ENCODE results near the gene FAM184B.

DNA sequence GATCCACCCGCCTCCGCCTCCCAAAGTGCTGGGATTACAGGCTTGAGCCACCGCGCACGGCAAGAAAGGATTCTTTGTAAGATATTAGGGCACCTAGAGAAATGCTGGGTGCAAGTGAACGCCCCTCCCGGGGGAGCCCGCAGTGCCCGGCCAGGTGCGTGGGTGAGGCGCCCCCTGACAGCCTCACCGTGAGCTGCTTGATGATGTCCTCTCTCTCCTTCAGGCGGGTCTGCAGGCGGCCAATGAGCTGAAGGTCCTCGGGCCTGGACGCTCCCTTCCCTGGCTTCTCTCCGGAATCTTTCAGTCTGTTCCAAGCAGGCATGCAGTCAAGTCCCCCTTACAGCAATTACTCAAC is 145.1 kb downstream of the FAM184B start:
- TF ChIP-seq, protein P1, sequence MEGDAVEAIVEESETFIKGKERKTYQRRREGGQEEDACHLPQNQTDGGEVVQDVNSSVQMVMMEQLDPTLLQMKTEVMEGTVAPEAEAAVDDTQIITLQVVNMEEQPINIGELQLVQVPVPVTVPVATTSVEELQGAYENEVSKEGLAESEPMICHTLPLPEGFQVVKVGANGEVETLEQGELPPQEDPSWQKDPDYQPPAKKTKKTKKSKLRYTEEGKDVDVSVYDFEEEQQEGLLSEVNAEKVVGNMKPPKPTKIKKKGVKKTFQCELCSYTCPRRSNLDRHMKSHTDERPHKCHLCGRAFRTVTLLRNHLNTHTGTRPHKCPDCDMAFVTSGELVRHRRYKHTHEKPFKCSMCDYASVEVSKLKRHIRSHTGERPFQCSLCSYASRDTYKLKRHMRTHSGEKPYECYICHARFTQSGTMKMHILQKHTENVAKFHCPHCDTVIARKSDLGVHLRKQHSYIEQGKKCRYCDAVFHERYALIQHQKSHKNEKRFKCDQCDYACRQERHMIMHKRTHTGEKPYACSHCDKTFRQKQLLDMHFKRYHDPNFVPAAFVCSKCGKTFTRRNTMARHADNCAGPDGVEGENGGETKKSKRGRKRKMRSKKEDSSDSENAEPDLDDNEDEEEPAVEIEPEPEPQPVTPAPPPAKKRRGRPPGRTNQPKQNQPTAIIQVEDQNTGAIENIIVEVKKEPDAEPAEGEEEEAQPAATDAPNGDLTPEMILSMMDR (IDR thresholded peaks at IDR 0.05): no peak
- TF ChIP-seq POLR2A (IDR thresholded peaks at IDR 0.05): no peak
